Inferior parietal cortex (tissue), 1 donor: ENCODE data around the gene OR5C1.
"Not testable (repeated sequence)": the region's sequence is repeated elsewhere in the genome, so short reads cannot be mapped to it uniquely, and the experiment has no call there.

Experiments
- DNase-seq: peaks from one replicate; pipeline ENCODE4 v3.0.0-alpha.2; 2016; ENCODE audit errors: extremely low spot score

OR5C1 gene

GRCh38 chr9:122810306-122810946 is 21.7 kb downstream of the OR5C1 start:
- peak; percentile 98 for DNase-seq

- no peak for DNase-seq
Measured at GRCh38 chr9:122812736-122813135, 24.0 kb downstream of the OR5C1 start.

- no peak for DNase-seq
Measured at GRCh38 chr9:122814545-122814944, 25.8 kb downstream of the OR5C1 start.

GRCh38 chr9:122815544-122815943 is 26.8 kb downstream of the OR5C1 start:
- no peak for DNase-seq

GRCh38 chr9:122816163-122816867 is 27.6 kb downstream of the OR5C1 start:
- DNase-seq = no peak

GRCh38 chr9:122819326-122819725 is 30.6 kb downstream of the OR5C1 start:
- no peak for DNase-seq

GRCh38 chr9:122819791-122820489 is 31.2 kb downstream of the OR5C1 start:
- DNase-seq = no peak

GRCh38 chr9:122820490-122820845 is 31.7 kb downstream of the OR5C1 start:
- DNase-seq = no peak

GRCh38 chr9:122821278-122821943 is 32.7 kb downstream of the OR5C1 start:
- no peak for DNase-seq

- no peak for DNase-seq
Measured at GRCh38 chr9:122822056-122822455, 33.3 kb downstream of the OR5C1 start.

- DNase-seq = no peak
Measured at GRCh38 chr9:122822938-122823337, 34.2 kb downstream of the OR5C1 start.

- peak; percentile 29 for DNase-seq
Measured at GRCh38 chr9:122827761-122828093, 39.0 kb downstream of the OR5C1 start.

GRCh38 chr9:122828965-122829284 is 40.2 kb downstream of the OR5C1 start:
- not testable (repeated sequence) for DNase-seq

GRCh38 chr9:122832194-122832593 is 43.5 kb downstream of the OR5C1 start:
- no peak for DNase-seq

- DNase-seq = no peak
Measured at GRCh38 chr9:122835313-122835731, 46.6 kb downstream of the OR5C1 start.

- DNase-seq = no peak
Measured at GRCh38 chr9:122837266-122837850, 48.6 kb downstream of the OR5C1 start.

GRCh38 chr9:122838441-122838840 is 49.7 kb downstream of the OR5C1 start:
- not testable (repeated sequence) for DNase-seq
